NCI-H82 treated with DMSO at 0.1 percent for 48 hours (cell line): ENCODE results near the gene CREB5.
"Not testable (repeated sequence)": the region's sequence is repeated elsewhere in the genome, so short reads cannot be mapped to it uniquely, and the experiment has no call there.

Source experiments
- DNase-seq: peaks from one replicate; lab custom pipeline; 2025; ENCODE audit not compliant: unreplicated experiment; lab: John Stamatoyannopoulos, UW

Gene CREB5

DNA sequence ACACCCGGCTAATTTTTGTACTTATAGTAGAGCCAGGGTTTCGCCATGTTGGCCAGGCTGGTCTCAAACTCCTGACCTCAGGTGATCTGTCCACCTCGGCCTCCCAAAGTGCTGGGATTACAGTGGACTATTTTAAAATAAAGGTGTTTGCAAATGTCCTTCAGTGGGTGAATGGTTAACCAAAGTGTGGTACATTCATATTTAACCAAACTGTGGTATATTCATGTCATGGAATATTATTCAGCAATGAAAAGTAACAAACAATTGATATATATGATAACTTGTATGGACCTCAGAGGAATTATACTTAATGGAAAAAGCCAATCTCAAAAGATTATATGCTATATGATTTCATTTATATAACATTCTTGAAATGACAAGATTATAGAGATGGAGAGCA, 190.0 kb downstream of the CREB5 start:
- DNase-seq = no peak

DNA sequence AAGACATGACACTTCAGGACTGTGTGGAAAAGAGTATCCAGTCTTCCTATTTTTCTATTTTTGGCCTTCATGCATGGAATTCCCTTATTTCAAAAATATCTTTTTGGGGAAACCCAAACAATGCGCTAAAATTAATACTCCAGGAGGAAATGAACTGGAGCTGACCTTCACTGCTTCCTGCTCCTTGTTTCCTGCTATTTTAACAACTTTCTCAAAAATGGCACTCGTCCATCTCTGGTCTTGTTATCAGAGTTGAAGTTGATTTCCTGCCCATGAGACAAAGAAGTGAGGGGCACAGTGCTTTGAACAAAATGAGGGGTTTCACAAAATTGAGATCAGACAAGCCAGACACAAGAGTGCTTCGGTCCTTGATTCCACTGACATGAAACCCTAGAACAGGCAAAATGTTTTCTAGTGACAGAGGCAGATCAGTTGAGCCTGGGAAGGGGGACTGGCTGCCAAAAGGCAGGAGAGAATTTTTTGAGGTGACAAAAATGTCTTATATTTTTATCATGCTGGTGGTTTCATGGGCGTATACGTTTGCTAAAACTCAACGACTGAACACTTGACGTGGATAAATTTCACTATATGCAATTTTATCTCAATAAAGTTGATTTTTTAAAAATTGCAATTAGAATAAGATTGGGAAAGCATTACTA, 193.2 kb downstream of the CREB5 start:
- no peak for DNase-seq

DNA sequence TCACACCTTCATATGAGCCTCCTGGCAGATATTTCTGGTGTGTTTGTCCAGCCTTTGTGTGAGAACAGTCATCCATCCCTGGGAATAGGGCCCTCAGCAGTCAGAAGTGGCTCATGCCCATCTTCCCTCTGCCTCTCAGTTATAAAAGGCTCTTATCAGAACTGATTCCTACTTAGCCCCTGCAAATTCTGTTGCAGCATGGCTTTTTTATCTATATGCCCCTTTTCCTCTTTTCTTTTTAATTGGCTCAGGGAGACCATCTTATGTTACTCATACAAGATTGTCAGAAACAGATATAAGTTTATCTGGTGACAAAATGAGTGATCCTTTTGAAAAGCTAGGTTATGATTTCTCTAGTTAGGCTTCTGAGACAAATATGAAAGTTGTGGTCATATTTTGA, 194.1 kb downstream of the CREB5 start:
- no peak for DNase-seq

DNA sequence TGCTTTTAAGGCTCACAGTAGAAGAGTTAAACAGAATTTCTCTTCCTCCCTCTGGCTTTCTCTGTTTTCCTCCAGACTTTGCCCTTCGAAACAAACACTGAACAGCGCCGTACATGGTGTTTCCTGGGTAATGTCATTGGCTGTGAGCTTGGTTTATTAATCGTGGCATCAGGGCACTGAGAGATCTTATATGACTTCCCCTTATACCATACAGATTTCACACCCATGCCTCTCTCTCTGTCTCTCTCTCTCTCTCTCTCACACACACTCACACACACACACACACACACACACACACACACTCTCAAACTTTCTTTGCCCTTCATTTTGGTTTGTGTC, 195.5 kb downstream of the CREB5 start:
- DNase-seq = no peak

DNA sequence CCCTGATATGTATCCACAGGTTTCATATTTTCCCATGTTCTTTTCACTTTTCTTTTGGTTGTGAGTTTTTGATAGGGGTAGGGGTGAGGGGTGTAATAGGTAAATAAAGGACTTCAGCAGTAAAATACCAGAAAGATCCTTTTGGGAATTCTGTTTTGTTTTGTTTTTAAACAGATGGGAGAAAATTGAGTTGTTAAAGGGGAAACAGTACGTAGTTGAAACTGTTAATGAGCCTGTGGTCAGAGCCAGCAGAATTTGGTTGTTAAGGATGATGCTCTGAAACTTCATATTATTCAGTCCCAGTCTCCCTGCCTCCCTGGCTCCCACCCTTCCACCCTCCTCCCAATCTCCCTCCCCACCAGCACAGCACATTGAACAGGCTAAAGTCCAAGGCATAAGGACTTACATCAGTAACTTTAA, 195.9 kb downstream of the CREB5 start:
- DNase-seq = no peak

DNA sequence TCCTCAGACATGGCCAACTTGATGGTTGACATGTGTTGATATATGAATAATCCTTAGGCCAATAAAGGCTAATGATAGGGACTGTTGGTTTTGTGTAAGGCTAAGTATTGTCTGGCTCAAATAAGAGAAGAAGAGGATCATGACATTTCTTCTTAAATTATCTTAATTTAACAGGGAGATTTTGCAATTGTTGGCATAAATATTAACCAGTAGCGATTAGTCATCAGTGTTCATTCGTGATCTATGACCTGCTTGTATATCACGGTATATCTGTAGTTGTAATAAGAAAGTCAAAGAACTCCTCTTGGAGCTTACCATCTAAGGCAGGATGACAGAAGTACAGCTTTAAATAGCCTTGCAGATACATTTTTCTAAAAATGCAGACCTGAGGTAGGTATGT, 196.4 kb downstream of the CREB5 start:
- no peak for DNase-seq

DNA sequence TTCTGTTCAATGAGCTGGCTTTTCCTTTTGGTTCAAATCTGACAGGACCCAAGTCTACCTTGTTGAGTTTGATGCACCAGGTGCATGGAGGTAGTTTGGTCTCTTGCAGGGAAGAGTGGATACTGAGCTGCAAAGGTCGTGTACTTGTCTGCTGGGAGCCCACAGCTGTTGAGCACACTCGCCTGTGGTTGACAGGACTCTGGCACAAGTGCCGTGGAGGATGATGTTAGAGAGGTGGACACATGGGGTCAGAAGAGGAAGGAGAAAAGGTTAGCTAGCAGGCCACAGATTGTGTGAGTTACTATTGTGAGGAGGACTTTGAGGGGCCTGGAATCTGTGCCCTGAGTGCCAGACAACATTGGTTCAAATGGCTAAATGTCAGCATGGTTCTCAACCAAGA, 197.3 kb downstream of the CREB5 start:
- DNase-seq = no peak

DNA sequence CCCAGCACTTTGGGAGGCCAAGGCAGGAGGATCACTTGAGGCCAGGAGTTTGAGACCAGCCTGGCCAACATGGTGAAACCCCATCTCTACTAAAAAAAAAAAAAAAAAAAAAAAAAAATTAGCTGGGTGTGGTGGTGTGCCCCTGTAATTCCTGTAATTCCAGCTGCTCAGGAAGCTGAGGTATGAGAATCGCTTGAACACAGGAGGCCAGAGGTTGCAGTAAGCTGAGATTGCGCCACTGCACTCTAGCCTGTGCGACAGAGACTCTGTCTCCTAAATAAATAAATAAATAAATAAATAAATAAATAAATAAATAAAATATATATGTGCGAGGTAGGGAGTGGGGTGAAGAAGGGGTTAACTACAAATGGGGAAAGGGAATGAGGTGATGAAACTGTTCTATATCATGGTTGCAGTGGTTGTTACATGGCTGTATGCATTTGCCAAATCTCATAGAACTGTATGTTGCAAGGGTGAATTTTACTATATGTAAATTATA, 199.1 kb downstream of the CREB5 start:
- not testable (repeated sequence) for DNase-seq

DNA sequence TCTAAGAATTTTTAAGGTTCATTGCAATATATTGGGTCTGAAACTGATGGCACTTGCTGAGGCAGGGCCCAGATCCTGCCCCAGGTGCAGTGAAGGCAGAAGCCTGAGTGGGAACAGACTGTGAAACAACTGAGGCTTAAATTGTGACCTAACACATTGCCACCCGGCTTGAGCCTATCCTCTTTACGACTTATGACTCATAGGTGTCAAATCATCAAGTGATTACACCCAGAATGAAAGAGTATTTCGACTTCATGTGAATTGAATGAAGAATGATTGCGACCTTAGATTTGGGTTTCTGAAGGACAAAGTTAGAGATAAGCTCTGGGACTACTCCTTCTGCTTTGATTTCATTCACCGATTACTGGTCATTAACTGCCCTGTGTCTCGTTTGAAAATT, 200.9 kb downstream of the CREB5 start:
- DNase-seq = no peak

DNA sequence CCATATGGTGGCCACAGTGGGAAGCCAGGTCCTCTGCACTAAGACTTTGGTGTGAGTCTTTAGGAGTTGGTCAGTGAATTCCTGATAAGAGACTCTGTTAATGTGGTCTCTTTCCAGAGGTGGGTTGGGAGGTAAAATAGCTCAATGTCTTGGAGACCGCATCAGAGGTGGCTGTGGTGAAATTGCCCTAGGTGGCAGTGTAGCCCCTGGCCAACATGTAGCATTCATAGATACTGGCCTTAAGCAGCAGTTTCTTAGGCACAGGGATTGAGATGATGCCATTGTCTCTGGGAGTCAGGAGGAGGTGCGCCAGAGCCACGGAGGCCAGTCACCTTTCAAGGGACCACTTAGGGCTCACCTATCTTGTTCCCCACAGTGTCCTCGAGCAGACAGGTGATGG, 202.8 kb downstream of the CREB5 start:
- no peak for DNase-seq

DNA sequence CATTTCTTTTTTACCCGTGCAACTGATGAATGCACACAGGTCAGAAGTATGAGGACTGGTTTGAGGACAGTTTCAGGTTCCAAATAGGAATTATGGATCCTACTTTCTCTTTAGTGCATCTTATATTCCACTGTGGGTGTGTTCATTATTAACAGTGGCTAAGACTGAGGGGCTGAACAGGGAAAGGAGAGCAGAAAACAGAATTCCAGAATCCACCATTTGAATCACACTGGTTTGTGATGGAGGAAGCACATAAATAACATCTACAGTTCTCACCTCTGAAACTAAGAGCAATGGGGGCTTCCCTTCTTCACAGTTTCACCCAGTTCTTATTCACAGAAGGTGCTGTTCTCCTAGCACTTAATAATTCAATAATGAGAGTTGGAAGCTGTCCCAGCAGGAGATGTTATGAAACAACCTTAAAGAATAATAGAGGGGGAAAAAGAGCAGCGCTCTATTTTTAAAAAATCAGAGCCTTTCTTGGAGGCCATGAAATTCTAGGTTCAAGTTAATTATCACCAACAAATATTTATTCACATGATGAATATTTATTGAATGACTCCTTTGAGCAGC, 205.1 kb downstream of the CREB5 start:
- DNase-seq = no peak

DNA sequence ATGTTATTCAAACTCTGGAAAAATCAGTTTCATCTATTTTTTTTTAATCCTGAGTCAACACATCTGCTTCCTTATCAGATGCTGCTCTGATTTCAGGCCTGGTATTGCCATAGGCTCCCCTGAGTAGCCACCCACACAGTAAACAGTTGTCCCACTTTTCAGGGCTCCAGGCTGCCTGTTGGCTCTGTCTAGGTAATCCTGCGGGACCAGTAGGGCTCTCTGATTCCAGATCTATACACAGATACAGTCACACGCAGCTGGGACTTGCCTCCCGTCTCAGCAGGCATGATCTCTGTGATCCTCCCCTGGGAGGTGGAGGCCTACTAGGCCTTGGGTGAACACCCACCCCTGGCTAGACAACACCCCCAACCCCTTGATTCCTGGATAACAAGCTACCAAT, 206.1 kb downstream of the CREB5 start:
- DNase-seq = no peak

DNA sequence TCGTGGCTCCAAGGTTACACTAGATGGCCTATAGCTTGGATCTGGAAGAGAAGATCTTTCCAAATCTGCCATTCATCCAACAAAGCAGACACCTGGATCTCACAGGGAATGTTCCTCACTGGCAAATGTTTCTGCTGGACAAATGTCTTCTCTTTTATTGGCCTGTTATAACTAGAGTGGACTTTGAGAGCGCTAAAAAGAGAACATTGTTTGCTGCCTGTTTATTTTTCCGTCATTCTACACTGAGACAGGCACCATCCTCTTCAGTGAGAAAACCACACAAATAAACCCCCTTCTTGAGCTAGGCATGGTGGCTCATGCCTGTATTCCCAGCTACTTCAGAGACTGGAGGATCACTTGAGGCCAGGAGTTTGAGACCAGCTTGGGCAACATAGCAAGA, 206.9 kb downstream of the CREB5 start:
- DNase-seq = no peak

DNA sequence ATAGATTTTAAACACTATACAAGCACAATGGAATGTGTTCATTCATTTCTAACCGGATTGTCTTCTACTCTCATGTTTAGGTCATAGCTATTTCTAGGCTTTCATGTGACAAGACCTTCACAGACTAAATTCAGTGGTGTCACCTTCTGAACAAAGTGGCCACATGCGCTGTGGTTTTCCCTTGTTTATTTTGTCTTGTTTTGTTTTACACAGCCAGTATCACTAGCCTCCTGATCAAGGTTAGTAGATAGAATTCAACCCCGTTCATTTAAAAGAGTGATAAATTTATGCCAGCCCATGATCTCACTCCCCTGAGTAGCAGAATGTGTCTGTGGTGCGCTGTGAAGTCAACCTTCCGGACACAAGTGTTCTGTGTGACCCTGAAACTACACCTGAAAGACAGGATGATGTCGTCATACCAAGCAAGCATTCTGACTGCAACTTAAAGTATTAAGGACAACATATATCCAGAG, 209.1 kb downstream of the CREB5 start:
- no peak for DNase-seq

DNA sequence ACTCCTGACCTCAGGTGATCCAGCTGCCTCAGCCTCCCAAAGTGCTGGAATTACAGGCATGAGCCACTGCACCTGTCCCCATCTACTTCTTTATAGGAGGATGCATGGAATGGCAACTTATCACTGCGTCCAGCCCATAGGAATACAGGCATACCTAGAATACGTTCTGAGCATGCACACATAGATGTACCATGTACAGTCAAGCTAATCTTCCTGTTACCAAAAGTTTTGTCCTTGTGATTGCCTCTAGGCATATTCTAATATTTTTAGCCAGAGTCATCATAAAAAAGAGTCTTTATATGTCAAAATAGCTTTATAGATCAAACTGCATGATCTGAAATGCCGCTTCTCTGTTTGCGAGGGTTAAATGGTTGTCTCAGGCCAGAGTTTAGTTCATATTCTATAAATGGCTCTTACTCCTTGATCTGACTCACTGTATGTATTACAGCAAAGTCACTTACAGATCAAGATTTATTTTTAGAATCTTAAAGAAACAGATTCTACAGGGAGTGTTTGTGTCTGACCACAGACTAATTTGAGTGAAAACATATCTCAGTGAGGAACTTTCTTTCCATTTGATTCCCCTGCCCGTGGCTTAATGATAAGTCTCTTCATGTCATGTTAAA, 210.9 kb downstream of the CREB5 start:
- DNase-seq = no peak

DNA sequence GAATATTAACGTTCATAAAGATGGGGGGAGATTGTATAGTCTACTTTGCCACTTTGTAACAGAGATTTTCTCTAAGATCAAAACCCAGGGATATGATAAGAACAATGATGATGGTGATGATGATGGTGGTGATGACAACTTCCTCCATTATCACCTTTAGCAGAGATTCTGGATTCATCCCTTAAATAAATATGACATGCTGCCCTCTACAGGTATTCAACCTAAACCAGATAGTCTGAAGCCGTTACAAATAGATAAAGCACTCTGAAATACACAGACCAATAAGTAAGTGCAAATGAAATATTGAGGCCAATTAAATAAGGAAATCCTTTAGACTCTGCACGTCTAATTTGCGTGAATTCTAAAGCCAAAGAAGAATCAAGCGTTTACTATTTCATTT, 211.5 kb downstream of the CREB5 start:
- peak; percentile 30 for DNase-seq

DNA sequence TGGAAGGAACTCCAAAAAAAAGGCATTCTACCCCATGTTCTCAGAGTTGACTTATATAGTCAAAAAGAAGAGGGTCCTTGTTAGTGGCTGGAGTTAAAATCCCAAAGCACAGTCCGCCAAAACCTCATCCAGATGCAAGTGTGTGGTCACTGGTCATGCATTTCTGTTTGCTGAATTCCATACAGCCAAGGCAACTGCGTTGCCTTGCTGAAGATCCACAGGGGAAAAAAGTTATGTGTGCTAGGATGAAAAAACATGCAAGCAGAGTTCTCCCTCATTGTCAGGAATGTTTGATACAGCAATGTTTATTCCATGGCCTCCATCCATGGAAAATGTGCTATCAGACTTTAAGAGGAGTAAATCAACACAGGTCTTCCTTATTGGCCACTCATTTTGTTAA, 213.1 kb downstream of the CREB5 start:
- DNase-seq = no peak

DNA sequence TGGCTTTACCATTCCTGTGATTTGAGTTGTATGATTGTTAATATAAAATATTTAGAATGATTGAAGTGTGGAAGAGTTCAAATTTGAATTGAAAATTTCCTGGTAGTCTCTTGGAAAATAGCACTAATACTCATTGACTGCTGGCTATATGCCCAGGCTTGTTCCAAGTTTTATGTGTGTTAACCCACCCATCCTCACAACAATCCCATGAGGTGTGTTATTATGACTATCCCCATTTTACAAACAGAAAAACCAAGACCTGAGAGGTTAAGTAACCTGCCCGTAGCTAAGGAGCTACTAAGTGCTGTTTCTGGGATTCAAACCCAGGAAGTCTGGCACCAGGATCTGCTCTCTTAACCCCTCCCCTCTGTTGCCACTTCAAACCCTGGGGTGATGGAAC, 213.9 kb downstream of the CREB5 start:
- no peak for DNase-seq

DNA sequence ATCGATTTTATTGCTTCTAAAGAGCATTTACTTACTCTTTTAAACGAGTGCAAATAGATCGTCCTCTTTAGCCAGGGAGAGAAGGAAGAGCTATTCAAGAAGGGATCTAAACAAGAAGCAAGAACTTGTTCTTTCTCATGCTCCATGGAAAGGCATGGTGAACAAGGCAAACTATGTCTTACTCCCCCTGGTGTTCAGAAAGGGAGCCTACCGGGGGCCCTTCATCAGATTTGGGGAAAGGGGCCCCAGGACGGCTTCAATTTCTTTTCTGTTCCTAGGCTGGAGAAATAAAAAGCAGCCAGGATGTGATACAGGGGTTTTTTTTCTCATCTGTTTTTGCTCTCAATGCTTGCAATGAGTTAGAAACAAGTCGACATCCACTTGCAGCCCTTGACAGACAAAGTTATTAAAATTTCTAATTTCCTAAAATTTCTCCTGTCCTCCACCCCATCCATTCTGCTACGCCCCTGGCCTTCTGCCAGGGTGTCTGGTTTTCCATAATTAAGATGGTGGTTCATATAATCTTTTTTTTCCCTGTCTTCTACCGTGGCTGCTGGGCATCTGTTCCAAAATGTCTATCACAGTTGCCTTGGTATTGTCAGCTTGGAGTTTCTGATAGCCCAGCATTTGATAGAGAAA, 214.4 kb downstream of the CREB5 start:
- DNase-seq = peak; percentile 32

DNA sequence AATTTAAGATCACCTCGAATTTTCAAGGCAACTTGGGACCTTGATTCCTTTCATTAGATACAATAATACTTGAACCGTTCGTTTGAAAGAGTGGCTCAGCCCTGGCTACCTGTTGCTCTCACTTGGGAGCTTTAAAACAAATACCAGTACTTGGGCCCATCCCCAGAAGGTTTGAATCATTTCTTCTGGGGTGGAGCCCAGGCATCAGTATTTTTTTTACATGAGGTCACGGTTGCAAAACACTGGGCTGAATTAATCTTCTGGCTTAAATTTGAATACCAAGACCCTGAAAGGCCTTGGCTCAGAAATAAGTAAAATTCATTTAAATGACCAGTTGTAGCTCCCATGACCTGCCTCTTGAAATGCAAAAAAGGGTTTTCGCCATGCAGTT, 214.9 kb downstream of the CREB5 start:
- no peak for DNase-seq

DNA sequence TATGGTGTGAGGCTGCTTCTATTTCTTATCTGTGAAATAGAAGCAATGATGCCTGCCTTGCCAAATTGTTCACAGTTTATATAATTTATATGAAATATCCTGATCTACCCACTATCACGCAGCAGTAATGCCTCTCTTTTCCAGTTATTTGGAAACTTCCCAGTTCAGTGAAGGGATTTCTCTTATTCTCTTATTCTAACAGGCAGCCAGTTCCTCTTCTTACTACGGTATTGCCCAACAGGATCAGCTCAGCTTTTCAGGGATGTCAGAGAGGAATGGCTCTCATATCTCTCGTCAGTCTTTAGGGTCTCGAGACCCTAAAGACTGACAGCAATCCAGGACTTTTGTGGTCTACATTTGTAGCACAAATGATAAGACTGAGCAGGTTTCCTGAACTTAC, 215.6 kb downstream of the CREB5 start:
- no peak for DNase-seq

DNA sequence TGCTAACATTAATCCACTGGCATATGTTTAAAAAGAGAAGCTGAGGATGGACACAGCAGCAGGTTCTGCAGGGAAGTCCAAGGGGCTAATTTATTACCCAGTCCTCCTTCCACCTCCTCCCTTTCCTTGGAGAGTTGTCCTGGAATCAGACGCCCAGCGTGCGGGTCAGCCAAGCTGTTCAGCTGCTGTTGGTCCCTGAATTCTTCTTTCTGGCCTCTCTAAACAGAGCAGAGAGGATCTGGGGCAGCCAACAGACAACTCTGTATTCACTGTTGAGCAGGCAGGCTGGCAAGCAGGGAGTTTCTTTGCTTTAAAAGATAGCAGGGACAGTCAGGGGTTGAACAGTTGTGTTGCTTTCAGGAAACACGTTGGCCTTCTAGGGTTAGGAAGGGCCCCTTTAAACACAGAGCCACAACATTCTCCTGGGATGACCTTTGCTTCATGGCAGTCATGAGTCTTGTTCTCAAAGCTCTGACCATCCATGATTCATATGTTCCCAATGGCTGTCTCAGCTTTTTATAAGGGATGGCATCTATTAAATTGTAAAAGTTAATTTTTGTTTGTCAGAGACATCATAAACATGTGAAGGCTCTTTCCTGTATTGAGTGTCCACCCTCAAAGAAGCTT, 217.0 kb downstream of the CREB5 start:
- DNase-seq = no peak
